Stomach (tissue), 4 donors: ENCODE results near the gene ARHGEF10L.

Experiments used
- EP300 ChIP-seq: sonication (generic); formaldehyde crosslinking; IDR thresholded peaks from one replicate; pipeline ENCODE4 v1.6.1; 2017; ENCODE audit warnings: antibody characterized with exemption
- TF ChIP-seq, protein P1 (sequence below), 7 experiments: fragments of 450-650 bp in 4 of 7; fragments of 200-600 bp in 3 of 7; sonication (generic) in 3 of 7; IDR thresholded peaks; one replicate each; pipeline ENCODE4 v1.5.1; 2016 to 2019; ENCODE audit warnings: antibody characterized with exemption in 7 of 7, control low read depth in 2 of 7, mild to moderate bottlenecking in 1 of 7

DNA sequence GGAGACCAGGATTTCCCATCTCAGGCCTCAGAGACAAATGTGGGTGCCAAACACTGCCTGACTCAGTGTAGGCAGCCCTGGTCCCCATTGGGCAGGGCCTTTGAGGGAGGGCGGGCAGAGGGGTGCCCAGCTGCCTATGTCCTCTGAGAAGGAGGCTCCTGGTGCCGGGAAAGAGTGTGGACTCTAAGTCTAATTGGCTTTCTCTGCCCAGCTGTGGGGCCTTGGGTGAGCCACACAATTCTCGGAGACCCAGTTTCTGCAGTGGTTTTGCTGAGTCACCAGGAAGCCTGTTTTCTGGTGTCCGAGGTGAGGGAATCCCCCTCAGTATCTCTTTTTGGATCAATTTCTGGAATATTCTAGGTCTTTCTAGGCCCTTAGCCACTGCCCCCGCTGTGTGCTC lies 180.4 kb downstream of the ARHGEF10L start:
- TF ChIP-seq, protein P1, sequence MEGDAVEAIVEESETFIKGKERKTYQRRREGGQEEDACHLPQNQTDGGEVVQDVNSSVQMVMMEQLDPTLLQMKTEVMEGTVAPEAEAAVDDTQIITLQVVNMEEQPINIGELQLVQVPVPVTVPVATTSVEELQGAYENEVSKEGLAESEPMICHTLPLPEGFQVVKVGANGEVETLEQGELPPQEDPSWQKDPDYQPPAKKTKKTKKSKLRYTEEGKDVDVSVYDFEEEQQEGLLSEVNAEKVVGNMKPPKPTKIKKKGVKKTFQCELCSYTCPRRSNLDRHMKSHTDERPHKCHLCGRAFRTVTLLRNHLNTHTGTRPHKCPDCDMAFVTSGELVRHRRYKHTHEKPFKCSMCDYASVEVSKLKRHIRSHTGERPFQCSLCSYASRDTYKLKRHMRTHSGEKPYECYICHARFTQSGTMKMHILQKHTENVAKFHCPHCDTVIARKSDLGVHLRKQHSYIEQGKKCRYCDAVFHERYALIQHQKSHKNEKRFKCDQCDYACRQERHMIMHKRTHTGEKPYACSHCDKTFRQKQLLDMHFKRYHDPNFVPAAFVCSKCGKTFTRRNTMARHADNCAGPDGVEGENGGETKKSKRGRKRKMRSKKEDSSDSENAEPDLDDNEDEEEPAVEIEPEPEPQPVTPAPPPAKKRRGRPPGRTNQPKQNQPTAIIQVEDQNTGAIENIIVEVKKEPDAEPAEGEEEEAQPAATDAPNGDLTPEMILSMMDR (IDR thresholded peaks at IDR 0.05), result no peak
- no peak for TF ChIP-seq EP300
